Fibroblast of lung (primary cell): ENCODE measurements around the gene PTPMT1.

Experiments
- EZH2 ChIP-seq: IDR thresholded peaks from 2 replicates; pipeline ENCODE4 v1.5.1; 2012; ENCODE audit warnings: low read length, control low read depth, mild to moderate bottlenecking; ENCODE audit errors: missing control alignments
- TF ChIP-seq, protein P1 (sequence below), 2 donors: IDR thresholded peaks in 1 of 2; conservative IDR thresholded peaks in 1 of 2; 1 replicate in 1 of 2; 2 replicates in 1 of 2; pipeline ENCODE4 v1.5.1; 2011 to 2012; ENCODE audit warnings: low read length in 2 of 2, control low read depth in 1 of 2, inconsistent platforms in 1 of 2, low read depth in 1 of 2, mild to moderate bottlenecking in 1 of 2

DNA sequence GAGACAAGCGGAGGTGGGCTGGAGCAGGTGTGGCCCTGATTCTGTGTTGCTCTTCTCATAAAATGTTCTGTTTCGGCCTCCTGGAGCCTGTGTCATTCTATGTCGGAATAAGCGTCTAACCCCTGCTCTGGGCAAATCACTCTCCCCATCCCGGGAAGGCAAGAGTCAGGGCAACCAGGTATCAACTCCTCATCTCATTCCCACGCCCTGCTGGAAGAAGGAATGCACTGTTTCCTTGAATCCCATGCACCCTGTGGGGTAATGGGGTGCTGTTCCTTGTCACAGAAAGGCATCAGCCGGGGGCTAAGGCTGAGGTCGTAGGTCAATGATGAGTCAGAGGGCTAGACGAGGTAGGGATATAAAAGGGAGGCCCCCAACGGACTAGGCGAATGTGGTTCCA lies 23.7 kb downstream of the PTPMT1 start:
- TF ChIP-seq, protein P1, sequence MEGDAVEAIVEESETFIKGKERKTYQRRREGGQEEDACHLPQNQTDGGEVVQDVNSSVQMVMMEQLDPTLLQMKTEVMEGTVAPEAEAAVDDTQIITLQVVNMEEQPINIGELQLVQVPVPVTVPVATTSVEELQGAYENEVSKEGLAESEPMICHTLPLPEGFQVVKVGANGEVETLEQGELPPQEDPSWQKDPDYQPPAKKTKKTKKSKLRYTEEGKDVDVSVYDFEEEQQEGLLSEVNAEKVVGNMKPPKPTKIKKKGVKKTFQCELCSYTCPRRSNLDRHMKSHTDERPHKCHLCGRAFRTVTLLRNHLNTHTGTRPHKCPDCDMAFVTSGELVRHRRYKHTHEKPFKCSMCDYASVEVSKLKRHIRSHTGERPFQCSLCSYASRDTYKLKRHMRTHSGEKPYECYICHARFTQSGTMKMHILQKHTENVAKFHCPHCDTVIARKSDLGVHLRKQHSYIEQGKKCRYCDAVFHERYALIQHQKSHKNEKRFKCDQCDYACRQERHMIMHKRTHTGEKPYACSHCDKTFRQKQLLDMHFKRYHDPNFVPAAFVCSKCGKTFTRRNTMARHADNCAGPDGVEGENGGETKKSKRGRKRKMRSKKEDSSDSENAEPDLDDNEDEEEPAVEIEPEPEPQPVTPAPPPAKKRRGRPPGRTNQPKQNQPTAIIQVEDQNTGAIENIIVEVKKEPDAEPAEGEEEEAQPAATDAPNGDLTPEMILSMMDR (conservative IDR thresholded peaks at IDR 0.05 in 1 of 2, IDR thresholded peaks at IDR 0.05 in 1 of 2; ENCODE audit: low read depth in 1 of 2, low read length in 2 of 2), result no peak
- TF ChIP-seq EZH2, result no peak
